ENCODE data around the gene ANO7. TPM values are rescaled to one million over a fixed set of nuclear protein-coding genes. Genes with fewer than 3 reads are reported as not detected.

ANO7 gene
- total RNA-seq, 2 donors from 2014 or later: 140 to 187 TPM

- DNase-seq (ENCODE audit: low spot score): no peak
- H3K4me1 ChIP-seq (replicated peaks): peaks cover 9% of the 10 kb centered on the region
- H3K36me3 ChIP-seq: peaks cover 0 to 7% of the 10 kb centered on the region in 2 donors
- H3K9me3 ChIP-seq: no peaks in the 10 kb centered on the region
- peak overlapping the region; percentile 94 to 100 for H3K4me3 ChIP-seq
- intact Hi-C loops (cut with DNase I): loop anchor here (5.0 kb wide), 2 partner anchors 87 to 168 kb away; partner anchors contain the start of genes FARP2 and MTERF4
- peak overlapping the region; percentile 93 to 99 for H3K27ac ChIP-seq
- no peaks in the 10 kb centered on the region for H3K27me3 ChIP-seq (replicated peaks; ENCODE audit: insufficient read depth)
- 47% methylated on average over 5 of the region's 5 CpGs for WGBS
- TF ChIP-seq POLR2AphosphoS5 (IDR thresholded peaks at IDR 0.05) (no peak), CTCF (IDR thresholded peaks at IDR 0.05) (no peak), POLR2A (IDR thresholded peaks at IDR 0.05) (no peak)
Observed at GRCh38 chr2:241270531-241270930, 82.1 kb downstream of the ANO7 start.

GRCh38 chr2:241271706-241272302 lies 83.3 kb downstream of the ANO7 start:
- peak; percentile 88 for DNase-seq (ENCODE audit: low spot score)
- Histone ChIP-seq H3K4me1 (replicated peaks) (peaks cover 9% of the 10 kb centered on the region), H3K36me3 (no peaks in the 10 kb centered on the region), H3K4me3 (peak overlapping the region; percentile 94 to 100), H3K27me3 (replicated peaks; ENCODE audit: insufficient read depth) (no peaks in the 10 kb centered on the region), H3K27ac (peak overlapping the region; percentile 93 to 99), H3K9me3 (no peaks in the 10 kb centered on the region)
- TF ChIP-seq CTCF (IDR thresholded peaks at IDR 0.05) (no peak), POLR2A (IDR thresholded peaks at IDR 0.05) (peak; percentile 78), POLR2AphosphoS5 (IDR thresholded peaks at IDR 0.05) (peak; percentile 90)
- intact Hi-C loops (cut with DNase I): loop anchor here (2.0 to 5.0 kb wide), 3 partner anchors 43 to 170 kb away; partner anchors contain the start of genes FARP2, HDLBP, MTERF4 and SEPTIN2
- under 1% methylated on average over 36 of the region's 37 CpGs for WGBS

- no peaks in the 10 kb centered on the region for H3K36me3 ChIP-seq
- TF ChIP-seq CTCF (IDR thresholded peaks at IDR 0.05): no peak
- peak; percentile 50 for TF ChIP-seq POLR2A (IDR thresholded peaks at IDR 0.05)
- intact Hi-C loops (cut with DNase I): loop anchor here (2.0 to 5.0 kb wide), 3 partner anchors 42 to 170 kb away; partner anchors contain the start of genes FARP2, HDLBP, MTERF4 and SEPTIN2
- H3K27ac ChIP-seq: peak overlapping the region; percentile 93 to 99
- H3K27me3 ChIP-seq (replicated peaks; ENCODE audit: insufficient read depth): no peaks in the 10 kb centered on the region
- no peaks in the 10 kb centered on the region for H3K9me3 ChIP-seq
- WGBS: under 1% methylated on average over 66 of the region's 102 CpGs
- peak; percentile 62 for DNase-seq (ENCODE audit: low spot score)
- peaks cover 9% of the 10 kb centered on the region for H3K4me1 ChIP-seq (replicated peaks)
- H3K4me3 ChIP-seq: peak overlapping the region; percentile 94 to 100
Observed at GRCh38 chr2:241272303-241273209, 84.1 kb downstream of the ANO7 start.

- H3K27me3 ChIP-seq (replicated peaks; ENCODE audit: insufficient read depth): no peaks in the 10 kb centered on the region
- no peak for DNase-seq (ENCODE audit: low spot score)
- peak overlapping the region; percentile 94 to 100 for H3K4me3 ChIP-seq
- H3K36me3 ChIP-seq: no peaks in the 10 kb centered on the region
- intact Hi-C loops (cut with DNase I): loop anchor here (2.0 to 5.0 kb wide), 3 partner anchors 41 to 171 kb away; partner anchors contain the start of genes FARP2, HDLBP, MTERF4 and SEPTIN2
- H3K9me3 ChIP-seq: no peaks in the 10 kb centered on the region
- H3K4me1 ChIP-seq (replicated peaks): peaks cover 9% of the 10 kb centered on the region
- peak overlapping the region; percentile 93 to 99 for H3K27ac ChIP-seq
- 56% methylated on average over 21 of the region's 21 CpGs for WGBS
- TF ChIP-seq POLR2AphosphoS5 (IDR thresholded peaks at IDR 0.05) (no peak), CTCF (IDR thresholded peaks at IDR 0.05) (no peak), POLR2A (IDR thresholded peaks at IDR 0.05) (no peak)
Observed at GRCh38 chr2:241273210-241274020, 84.9 kb downstream of the ANO7 start.

All from prostate gland (tissue), 2 donors.